ENCODE measurements around the gene UBAP1L.
A peak's percentile ranks its signal among the peaks of the same experiment; 100 is the strongest.

The UBAP1L gene

GRCh38 chr15:65056106-65056505, 58.9 kb downstream of the UBAP1L start:
- DNase-seq (ENCODE audit: low read depth) = no peak
- no peak overlapping the region for H3K4me3 ChIP-seq (replicated peaks; ENCODE audit: low read depth, low read length)
- TF ChIP-seq, protein P1, sequence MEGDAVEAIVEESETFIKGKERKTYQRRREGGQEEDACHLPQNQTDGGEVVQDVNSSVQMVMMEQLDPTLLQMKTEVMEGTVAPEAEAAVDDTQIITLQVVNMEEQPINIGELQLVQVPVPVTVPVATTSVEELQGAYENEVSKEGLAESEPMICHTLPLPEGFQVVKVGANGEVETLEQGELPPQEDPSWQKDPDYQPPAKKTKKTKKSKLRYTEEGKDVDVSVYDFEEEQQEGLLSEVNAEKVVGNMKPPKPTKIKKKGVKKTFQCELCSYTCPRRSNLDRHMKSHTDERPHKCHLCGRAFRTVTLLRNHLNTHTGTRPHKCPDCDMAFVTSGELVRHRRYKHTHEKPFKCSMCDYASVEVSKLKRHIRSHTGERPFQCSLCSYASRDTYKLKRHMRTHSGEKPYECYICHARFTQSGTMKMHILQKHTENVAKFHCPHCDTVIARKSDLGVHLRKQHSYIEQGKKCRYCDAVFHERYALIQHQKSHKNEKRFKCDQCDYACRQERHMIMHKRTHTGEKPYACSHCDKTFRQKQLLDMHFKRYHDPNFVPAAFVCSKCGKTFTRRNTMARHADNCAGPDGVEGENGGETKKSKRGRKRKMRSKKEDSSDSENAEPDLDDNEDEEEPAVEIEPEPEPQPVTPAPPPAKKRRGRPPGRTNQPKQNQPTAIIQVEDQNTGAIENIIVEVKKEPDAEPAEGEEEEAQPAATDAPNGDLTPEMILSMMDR (IDR thresholded peaks at IDR 0.05; ENCODE audit: low read length, missing control alignments) = no peak

- no peak overlapping the region for H3K4me3 ChIP-seq (replicated peaks; ENCODE audit: low read depth, low read length)
- no peak for DNase-seq (ENCODE audit: low read depth)
- TF ChIP-seq, protein P1 (IDR thresholded peaks at IDR 0.05; ENCODE audit: low read length, missing control alignments) = no peak
These were observed 59.7 kb downstream of the UBAP1L start for GRCh38 chr15:65055201-65055870.

DNA sequence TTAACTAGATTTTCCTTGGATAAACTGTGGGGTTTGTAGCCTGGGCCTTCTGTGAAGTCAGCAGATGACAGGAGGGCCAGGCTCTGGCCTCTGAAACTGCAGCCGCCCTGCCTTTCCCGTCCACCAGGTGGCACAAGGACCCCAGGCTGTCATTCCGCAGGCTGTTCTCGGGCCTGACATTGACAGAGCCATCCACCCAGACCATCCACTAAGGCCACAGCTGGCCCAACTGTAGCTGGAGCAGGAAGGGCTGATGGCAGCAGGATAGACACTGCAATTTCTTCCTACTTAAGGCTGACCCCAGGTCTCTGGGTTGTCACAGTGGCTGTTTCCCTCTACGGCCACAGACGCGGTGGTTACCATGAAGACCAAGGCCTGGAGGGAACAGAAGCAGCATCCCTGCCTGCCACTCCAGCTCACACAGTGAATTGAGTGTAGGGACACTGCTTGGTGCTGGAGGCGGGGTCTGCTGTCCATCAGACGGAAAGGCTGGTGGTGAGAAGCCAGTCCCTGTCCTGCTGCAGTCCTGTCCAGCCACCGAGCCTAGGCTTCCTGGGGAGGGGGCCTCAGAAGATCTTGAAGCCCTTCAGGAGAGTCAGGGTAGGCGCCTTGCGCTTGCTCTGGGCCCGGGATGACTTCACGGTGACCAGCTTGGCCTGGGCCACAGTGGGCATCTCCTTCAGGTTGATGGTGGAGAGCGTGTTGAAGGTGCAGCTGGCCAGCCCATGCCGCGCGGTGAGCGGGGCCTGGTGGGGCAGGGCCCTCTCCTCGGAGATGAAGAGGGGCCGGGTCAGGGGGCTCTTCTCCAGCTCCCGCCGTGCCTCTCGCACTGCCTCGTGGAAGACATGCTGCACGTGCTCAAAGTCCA, 60.4 kb downstream of the UBAP1L start:
- DNase-seq (ENCODE audit: low read depth) = peak; percentile 78
- no peak overlapping the region for H3K4me3 ChIP-seq (replicated peaks; ENCODE audit: low read depth, low read length)
- TF ChIP-seq, protein P1 (IDR thresholded peaks at IDR 0.05; ENCODE audit: low read length, missing control alignments) = peak; percentile 95

DNA sequence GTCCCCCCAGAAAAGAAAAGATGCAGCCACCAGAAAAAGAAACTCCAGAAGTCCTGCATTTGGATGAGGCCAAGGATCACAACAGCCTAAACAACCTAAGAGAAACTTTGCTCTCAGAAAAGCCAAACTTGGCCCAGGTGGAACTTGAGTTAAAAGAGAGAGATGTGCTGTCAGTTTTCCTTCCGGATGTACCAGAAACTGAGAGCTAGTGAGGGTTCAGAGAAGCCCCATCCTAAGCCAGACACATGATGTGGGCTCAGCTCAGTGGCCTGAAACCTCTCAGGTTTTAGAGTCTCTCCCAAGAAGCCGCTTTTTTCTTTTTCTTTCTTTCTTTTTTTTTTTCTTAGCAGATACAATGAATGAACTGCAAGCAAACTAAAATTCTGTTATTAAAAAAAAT, 62.0 kb downstream of the UBAP1L start:
- TF ChIP-seq, protein P1 (IDR thresholded peaks at IDR 0.05; ENCODE audit: low read length, missing control alignments) = no peak
- no peak overlapping the region for H3K4me3 ChIP-seq (replicated peaks; ENCODE audit: low read depth, low read length)
- DNase-seq (ENCODE audit: low read depth) = no peak

GRCh38 chr15:65051266-65051665, 63.7 kb downstream of the UBAP1L start:
- TF ChIP-seq, protein P1 (IDR thresholded peaks at IDR 0.05; ENCODE audit: low read length, missing control alignments) = no peak
- no peak overlapping the region for H3K4me3 ChIP-seq (replicated peaks; ENCODE audit: low read depth, low read length)
- DNase-seq (ENCODE audit: low read depth) = no peak

DNA sequence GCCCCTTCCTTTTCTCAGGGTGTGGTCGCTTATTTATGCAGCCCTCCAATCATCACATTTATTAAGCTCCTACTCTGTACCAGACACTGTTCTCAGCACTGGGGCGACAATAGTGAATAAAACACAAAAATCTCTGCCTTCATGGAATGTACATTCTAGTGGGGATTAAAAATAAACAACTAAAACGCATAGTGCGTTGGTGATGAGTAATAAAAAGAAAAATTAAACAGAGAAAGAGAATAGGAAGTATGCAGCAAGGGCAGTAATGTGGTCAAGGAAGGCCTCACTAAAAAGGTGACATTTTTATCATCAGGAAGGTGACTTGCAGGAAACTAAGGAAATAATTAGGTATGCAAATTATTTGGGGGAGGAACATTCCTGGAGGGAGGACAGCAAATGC, 64.7 kb downstream of the UBAP1L start:
- no peak overlapping the region for H3K4me3 ChIP-seq (replicated peaks; ENCODE audit: low read depth, low read length)
- TF ChIP-seq, protein P1 (IDR thresholded peaks at IDR 0.05; ENCODE audit: low read length, missing control alignments) = no peak
- no peak for DNase-seq (ENCODE audit: low read depth)

Measured in fibroblast of pulmonary artery (primary cell).